ENCODE measurements around the gene OR4E2.

- TF ChIP-seq REST (IDR thresholded peaks at IDR 0.05; ENCODE audit: insufficient read depth in 1 of 2, low read depth in 2 of 2, low read length in 2 of 2) (no peak), POLR2AphosphoS5 (IDR thresholded peaks at IDR 0.05; ENCODE audit: low read depth, low read length) (no peak), TAF1 (IDR thresholded peaks at IDR 0.05; ENCODE audit: borderline replicate concordance, insufficient read depth, low read length) (no peak), FOXP2 (optimal IDR thresholded peaks at IDR 0.05; ENCODE audit: borderline replicate concordance, extremely low read depth, extremely low read length, insufficient read depth) (no peak)
These were observed 48.7 kb downstream of the OR4E2 start for GRCh38 chr14:21702316-21702715.

Measured in PFSK-1 (cell line).